OCI-LY7 (cell line): ENCODE data around the gene RSAD1.

Experiments used
- CTCF ChIP-seq: fragments of 200-600 bp; sonication (generic); conservative IDR thresholded peaks from 2 replicates; pipeline ENCODE4 v1.5.1; 2014; ENCODE audit warnings: mild to moderate bottlenecking, antibody characterized with exemption, low read length, moderate library complexity, mixed read lengths
- EZH2phosphoT487 ChIP-seq: fragments of 200-600 bp; sonication (generic); IDR thresholded peaks from 2 replicates; pipeline ENCODE4 v1.6.1; 2018; ENCODE audit warnings: low read depth, borderline replicate concordance, mild to moderate bottlenecking, mixed run types, antibody characterized with exemption, low read length, moderate library complexity, mixed read lengths

GRCh38 chr17:50480854-50481490, 2.3 kb downstream of the RSAD1 start:
- TF ChIP-seq CTCF (peak; percentile 27; the same call in 1 of the 2 replicates), EZH2phosphoT487 (no peak)
